DMS53 (cell line): ENCODE results near the gene METTL9.
A peak's percentile ranks its signal among the peaks of the same experiment; 100 is the strongest.
"Not testable (repeated sequence)": the region's sequence is repeated elsewhere in the genome, so short reads cannot be mapped to it uniquely, and the experiment has no call there.

Experiments used
- DNase-seq: peaks from one replicate; lab custom pipeline; 2025; lab: John Stamatoyannopoulos, UW

Gene METTL9

DNA sequence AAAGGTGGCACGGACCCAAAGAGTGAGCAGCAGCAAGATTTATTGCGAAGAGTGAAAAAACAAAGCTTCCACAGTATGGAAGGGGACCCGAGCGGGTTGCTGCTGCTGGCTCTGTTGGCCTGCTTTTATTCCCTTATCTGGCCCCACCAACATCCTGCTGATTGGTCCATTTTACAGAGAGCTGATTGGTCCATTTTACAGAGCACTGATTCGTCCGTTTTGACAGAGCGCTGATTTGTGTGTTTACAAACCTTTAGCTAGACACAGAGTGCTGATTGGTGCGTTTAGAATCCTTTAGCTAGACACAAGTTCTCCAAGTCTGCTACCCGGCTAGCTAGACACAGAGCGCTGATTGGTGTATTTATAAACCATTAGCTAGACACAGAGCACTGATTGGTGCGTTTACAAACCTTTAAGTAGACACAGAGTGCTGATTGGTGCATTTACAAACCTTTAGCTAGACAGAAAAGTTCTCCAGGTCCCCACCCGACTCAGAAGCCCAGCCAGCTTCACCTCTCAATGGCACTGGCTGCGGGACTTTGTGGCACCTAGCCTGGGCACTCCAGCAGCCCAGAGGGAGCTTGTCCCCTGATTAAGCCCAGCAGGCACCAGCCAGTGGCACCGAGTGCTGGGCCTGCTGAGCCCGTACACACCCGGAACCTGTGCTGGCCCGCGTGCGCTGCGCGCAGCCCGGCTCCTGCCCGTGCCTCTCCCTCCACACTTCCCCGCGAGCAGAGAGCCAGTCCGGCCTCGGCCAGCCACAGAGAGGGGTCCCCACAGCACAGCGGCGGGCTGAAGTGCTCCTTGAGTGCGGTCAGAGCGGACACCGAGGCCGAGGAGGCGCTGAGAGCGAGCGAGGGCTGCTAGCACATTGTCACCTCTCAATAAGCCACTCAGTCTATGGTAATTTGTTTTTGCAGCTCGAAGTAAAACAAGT, 37.9 kb downstream of the METTL9 start:
- DNase-seq, result no peak

DNA sequence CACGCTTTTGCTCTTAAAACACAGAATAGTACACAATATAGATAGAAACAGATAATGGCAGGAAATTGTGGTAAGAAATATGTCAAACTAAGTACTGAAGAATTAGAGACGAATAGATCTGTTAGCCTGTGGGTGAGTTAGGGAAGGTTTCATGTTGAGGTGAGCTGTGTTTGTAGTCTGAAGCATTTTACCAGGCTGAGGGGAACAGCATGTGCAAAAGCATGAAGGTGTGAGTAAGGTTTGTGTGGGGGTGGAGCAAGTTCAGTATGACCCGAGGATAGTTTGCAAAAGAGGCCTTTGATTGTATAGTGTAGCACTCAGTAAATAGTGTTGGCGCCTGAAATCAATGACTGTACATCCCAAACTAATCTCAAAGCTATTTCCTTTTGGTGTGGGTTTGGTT, 39.2 kb downstream of the METTL9 start:
- DNase-seq, result peak; percentile 9

DNA sequence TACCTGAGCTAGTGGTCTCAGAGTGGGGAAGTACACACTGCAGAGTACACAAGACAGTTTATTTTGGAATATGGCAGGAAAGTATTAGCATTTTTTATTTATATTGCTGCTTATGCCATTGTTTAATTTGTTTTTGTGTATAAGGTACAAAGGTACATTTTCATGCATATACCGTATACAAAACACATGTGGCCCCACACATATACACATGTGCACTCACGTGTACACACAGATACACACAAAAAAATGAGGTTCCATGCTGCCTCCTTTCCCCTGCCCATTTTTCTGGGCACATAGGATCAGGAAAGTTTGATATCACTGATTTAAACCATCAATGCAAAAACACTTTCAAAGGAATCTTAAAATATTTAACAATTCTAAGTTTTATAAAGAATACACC, 40.1 kb downstream of the METTL9 start:
- no peak for DNase-seq

DNA sequence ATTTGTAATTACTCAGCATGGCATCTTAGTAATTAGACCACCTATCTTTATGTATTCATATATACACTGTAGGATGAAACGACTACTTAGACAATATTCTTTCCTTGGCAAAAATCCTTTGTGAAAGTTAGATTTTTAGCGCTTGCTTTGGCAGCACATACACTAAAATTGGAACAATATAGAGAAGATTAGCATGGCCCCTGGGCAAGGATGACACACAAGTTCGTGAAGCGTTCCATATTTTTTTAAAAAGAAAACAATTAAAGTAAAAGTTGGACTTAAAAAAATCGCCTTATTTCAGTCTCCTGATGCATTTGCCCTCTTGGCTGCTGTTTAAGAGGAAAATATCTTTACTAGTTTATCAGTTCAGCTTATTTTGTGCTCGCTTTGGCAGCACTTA, 42.5 kb downstream of the METTL9 start:
- DNase-seq, result no peak

DNA sequence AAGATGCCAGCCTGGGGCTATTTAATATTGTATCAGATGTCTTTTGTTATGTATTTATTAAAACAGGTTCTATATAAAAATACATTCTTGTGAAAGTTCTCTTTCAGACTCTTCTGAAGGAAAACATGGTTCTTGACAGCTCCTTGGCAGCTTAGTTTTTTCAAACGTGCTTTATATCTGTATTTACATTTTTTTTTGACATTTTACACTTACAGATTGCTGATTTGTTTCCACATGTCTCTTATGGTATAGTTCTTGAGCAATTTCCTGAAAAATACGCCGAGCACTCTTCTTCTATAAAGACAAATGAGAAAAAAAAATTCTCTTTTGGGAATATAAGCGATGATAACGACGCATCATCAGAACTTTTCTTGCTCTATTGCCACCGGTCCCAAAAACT, 43.5 kb downstream of the METTL9 start:
- no peak for DNase-seq

DNA sequence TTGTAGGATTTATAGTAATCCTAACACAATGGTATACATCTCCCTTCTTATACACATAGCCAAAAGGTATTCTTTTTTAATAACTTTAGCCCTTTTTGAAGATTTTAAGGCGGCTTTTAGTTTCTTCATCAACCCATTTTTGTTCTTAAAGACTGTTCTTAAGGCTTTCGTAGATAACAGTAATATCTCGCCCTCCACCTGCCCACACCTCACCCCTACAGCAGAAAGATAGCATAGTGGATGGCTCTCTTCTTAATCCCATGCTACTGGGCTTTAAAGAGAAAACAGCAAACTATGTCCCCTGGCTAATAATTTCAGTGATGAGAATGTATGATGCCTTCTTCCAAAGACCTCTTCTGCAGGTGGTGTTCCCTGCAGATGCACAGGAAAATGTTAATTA, 44.4 kb downstream of the METTL9 start:
- no peak for DNase-seq

DNA sequence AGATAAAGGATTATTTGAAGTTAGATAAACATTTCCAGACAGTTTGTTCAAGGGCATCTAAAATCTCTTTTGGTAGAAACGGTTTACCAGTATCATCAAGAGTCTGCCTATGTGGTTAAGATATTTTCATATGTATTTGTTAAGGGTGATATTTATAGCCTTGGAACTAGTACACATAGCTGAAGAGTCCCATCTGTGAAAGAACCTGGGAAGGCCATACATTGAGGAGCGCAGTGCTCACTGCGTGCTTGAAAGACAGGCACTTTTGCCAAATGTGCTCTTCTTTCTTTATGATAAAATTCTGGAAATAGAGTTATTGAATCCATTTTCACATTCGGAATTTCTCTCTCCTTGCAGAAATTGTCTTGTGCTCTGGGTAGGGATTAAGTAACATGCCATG, 45.3 kb downstream of the METTL9 start:
- no peak for DNase-seq

DNA sequence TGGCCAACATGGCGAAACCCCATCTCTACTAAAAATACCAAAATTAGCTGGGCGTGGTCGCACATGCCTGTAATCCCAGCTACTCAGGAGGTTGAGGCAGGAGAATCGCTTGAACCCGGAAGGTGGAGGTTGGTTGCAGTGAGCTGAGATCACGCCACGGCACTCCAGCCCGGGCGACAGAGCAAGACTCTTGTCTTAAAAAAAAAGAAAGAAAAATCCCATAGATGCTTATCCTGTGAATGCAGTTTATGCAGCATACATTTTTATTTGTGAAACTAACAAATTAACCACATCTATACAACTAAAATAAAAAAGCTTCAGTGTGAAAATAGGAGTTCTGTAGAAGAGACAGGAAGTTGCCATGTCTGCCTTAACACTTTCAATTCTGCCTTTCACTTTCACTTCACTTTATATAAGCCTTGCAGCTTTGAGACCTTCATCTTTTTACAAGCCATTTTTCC, 45.9 kb downstream of the METTL9 start:
- no peak for DNase-seq

DNA sequence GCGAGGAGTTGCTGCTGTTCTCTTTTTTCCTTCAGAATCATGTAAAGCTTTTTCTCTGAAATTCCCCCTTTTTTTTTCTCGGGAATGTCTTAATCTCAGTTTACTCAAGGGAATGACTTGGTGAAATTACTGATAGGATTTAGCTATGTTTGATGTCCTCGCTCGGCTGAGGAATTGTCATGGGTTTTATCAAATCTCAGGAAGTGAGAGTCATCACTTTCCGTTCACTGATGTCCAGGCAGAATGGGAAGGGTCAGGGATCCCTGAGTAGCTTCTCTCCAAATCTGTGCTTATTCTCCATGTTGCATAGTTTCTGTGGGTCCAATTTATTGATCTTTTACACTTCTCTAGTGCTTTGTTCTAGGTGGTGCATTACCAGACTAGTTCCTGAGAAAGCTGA, 46.7 kb downstream of the METTL9 start:
- DNase-seq, result no peak

DNA sequence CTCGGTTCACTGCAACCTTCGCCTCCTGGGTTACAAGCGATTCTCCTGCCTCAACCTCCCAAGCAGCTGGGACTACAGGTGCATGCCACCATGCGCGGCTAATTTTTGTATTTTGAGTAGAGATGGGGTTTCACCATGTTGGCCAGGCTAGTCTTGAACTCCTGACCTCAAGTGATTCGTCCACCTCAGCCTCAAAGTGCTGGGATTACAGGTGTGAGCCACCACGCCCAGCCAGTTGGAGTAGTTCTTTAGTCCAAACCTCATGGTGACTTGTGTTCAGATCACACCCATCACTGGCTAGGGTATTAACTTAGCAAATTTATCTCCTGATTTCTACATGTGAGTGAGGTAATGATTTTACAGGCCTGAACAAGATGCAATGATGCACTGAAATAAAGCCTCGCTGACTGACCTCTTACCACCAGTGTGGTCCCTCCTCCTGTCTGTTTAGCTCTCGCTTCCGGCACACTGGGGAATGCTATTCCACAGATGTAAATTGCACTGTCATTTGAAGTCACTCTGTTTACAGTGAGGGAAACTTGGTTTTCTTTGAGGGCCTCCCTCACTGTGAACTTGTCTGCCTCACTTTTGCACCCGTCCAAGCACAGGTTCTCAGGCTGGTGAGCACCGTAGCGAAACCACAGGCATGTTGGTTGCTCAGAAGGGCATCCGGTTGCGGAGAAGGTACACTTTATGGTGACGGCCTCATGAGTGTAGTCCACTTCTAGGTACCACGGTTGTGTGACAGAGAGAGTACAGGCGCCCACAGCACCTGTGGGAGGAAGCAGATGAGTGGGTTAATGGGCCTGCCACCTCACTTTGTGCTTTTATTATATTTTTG, 47.6 kb downstream of the METTL9 start:
- DNase-seq, result no peak

DNA sequence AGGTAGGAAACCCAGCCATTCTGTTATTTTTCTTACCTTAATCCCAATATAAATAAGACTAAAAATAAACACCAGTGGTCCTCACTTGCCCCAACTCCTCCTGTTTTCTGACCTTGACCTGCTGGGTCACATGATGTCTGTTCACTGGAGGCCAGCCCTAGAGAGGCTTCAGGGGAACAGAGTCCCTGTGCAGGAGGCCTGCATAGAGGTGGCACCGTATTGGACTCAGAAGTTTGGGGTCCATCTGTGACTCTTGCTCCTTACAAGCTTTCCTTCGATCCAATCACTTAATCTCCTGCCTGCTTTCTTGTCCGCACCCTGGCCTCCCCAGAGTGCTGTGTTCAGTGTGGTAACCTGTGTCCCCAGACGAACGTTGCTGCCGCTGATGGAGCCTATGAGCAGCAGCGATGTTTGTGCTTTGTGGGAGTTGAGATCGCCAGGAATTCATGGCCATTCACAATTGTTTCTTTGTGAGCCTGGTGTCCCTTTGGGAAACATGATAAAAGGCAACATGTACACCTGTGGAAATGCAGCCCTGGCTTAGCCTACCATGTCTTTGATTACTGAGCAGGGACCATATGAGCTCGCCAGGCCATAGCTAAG, 48.3 kb downstream of the METTL9 start:
- DNase-seq, result no peak

DNA sequence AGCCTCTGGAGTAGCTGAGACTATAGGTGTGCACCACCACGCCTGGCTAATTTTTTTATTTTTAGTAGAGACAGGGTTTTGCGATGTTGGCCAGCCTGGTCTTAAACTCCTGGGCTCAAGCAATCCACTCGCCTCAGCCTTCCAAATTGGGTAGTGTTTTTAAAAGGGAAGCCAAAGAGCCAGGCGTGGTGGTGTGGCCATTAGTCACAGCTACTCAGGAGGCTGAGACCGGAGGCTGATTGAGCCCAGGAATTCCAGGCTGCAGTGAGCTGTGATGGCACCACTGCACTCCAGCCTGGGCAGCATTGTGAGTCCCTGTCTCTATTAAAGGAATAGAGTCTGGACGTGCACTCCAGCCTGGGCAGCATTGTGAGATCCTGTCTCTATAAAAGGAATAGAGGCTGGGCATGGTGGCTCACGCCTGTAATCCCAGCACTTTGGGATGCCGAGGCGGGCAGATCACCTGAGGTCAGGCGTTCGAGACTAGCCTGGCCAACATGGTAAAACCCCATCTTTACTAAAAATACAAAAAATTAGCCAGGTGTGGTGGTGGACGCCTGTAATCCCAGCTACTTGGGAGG, 50.5 kb downstream of the METTL9 start:
- DNase-seq, result not testable (repeated sequence)

DNA sequence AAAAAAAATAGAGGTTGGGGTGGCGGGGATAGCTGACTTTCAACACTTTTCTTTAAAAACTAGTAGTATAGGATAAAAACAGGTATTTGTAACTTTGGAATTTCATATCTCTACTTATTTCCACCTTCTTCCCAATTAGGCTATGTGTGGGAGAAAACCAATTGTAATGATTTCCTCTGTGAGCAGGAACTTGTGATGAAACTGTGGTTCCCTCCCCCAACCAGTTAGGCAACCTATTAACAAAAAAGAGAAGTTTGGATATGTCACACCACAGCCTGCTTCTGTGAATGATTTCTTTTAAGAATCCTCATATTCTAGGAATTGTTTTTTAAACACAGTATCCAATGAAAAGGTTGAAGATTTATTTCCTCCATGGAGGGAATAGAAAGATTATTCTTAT, 51.1 kb downstream of the METTL9 start:
- DNase-seq, result no peak

DNA sequence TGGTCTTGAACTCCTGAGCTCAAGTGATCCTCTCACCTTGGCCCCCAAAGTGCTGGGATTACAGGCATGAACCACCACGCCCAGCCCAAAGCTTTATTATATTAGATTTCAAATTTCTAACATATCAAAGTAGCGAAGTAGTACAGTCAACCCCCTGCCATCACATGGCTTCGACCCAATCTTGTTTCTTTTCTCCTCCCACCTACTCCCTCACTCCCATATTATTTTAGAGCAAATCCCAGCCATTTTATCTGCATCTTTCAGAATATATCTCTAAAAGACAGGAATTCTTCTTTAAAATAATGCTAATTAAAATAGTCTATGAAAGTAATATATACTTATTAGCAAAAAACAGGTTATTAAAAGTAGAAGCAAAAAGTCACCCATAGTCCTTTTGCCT, 52.1 kb downstream of the METTL9 start:
- no peak for DNase-seq

DNA sequence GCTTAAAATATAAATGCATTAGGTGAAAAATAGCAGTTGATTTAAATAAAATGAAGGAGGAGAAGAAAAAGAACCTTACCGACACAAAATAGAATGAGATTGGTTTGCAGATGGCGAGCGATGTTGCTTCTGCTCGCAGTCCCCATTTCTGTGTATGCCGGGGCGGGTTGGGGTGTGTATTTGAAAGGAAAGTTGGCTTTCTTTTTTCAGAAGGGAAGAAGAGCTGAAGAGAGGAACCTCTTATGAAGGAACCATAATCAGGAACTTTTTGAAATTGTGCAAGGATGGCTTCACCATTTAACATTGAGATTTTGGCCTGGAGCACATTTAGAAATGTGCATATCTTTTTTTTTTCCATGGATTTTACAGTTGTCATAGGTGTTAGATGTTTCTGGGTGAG, 53.1 kb downstream of the METTL9 start, which contains the start of gene IGSF6:
TSS of gene IGSF6 (minus strand) at position 156 of the 400 bp plus-strand sequence. CDS start at position 146, 10 bp downstream.
- no peak for DNase-seq

DNA sequence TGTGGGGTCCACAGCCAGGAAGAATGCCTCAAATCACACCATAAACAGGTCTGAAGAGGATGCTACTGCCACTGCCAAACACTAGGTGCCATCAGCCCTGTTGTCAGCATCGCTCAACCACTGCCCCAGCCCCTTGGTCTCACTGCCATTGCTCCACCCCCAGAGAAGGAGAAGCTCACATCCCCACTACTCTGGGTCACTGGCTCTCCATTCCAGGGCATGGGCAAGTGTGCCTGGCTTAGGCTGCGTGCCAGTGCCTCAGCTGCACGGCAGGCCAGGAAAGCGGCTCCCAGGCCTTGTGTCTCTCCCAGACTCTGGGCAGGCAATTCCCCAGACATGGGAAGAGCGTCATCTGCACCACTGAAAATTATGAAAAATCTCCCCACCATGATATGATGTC, 54.2 kb downstream of the METTL9 start:
- DNase-seq, result no peak

DNA sequence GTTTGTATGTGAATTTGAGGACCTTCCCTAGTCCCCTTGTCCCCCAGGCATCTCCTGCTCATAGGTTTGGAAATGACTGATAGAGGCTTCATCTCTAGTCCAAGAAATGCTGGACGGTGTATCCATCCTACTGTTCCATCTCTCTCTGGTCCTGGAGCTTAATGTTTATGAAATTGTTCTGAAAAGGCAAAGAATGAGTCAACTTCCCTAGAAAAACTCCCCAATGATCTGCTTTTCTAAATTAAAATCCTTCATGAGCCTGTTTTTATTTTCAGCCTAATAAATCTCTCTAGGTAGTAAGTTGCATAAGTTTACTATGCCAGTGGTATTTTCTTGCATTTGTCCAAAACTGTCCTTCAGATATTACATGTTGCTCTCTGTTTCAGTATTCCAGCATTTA, 55.1 kb downstream of the METTL9 start:
- no peak for DNase-seq

DNA sequence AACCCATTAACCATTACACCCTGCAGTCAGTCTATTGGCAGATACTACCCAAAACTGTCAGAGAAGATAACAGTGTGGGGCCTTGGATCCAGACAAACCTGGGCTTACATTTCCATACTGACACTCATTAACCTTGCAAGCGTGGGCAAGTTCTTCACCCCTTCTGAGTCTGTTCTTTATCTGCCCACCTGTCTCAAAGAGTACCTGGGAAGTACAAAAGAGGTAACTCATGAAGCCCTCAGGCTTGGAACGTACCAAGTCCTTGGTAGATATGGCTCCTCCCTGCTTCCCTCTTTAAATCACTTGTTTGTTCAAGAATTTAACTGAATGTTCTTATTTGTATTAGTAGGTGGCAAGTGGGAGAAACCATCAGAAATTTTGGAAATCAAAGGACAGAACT, 55.5 kb downstream of the METTL9 start:
- no peak for DNase-seq

DNA sequence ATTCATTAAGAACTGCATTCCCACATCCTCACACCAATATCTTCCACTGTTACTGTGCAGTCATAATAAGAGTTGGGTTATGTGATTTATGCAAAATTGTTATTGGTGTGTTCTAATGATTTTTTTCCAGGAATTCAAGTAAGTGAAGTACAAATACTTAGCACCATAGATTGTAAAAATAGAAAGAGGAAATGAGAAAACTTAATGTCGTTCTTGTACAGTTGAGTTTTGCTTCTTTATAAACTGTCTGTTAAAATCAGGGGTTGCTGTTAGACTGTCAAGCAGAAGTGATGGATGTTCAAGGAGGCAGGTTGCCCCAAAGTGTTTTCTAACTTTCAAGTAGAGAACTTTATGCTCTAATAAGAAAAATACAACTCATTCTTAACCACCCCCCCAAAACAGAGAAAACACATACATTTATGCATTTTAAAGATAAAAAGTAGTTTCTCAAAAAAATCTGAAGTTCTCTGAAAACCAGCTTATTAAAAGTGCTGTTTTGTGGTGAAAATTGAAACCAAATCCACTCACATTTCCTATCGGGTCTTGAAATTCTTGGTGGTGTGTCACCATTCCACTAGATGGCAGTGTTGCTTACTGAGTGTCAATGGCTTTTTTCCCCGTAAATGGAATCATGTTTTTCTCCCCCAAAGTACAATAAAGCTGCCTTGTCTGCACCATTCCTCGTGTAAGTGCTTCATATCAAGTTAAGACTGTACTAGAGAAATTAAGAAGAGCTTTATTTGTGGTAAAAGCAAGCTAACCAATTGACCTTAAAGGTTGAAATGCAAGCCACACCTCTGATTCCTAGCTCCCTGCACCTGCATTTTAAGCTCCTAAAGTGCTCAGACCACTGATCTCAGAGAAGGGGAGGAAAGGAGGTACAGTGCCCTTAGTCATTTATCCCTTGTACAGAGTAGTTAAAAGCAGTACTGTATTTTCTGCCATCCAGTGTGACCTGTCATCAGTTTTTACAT, 57.7 kb downstream of the METTL9 start:
- DNase-seq, result peak; percentile 65

DNA sequence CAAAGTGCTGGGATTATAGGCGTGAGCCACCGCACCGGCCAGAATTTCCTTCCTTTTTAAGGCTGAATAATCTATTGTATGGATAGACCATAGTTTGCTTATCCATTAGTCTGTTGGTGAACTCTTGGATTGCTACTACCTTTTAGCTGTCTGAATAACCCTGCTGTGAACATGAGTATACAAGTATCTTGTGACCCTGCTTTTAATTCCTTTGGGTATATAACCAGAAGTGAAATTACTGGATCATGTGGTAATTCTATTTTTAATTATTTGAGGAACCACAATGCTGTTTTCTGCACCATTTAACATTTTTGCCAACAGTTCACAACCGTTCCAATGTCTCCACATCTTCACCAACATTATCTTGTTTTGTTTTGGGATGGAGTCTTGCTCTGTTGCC, 59.7 kb downstream of the METTL9 start:
- DNase-seq, result no peak
